ENCODE results near the gene RPS6KL1. TPM values are rescaled to one million over a fixed set of nuclear protein-coding genes. Genes with fewer than 3 reads are reported as not detected.

Gene RPS6KL1
- total RNA-seq, 1 donor from 2014 or later: 12.1 TPM

DNA sequence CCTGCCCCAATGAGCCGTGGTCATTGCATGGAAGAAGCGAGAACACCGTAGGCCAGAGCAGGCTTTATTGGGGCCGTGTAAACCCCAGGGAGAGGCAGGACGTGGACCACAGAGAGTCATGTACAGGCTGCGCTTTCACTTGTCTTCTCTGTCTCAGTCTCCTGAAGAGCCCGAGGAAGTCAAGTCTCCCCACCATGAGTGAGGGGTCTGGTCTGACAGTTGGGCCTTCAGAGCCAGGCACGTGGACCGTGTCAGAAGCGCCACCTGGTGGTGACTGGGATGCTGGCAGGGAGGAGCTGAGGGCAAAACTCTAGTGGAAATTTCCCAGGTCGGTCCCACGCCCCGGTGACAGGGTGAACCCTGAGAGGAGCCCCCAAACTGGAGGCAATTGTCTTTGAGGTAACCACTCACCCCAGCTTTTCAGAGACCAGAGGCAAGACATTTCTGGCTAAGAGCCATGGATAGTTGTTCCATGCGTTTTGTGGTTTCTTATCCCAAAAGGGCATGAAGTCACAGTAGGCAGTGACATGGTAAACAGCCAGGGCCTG, 17.4 kb downstream of the RPS6KL1 start:
- peak in 1 of 2 donors; percentile 85 for DNase-seq (ENCODE audit: low spot score in 2 of 2)
- H3K27ac ChIP-seq: peak overlapping the region in 1 of 2 donors; percentile 8
- H3K36me3 ChIP-seq: peaks cover 27 to 36% of the 10 kb centered on the region in 2 donors
- H3K4me3 ChIP-seq: no peak overlapping the region
- no peaks in the 10 kb centered on the region for H3K27me3 ChIP-seq
- TF ChIP-seq, protein P1, sequence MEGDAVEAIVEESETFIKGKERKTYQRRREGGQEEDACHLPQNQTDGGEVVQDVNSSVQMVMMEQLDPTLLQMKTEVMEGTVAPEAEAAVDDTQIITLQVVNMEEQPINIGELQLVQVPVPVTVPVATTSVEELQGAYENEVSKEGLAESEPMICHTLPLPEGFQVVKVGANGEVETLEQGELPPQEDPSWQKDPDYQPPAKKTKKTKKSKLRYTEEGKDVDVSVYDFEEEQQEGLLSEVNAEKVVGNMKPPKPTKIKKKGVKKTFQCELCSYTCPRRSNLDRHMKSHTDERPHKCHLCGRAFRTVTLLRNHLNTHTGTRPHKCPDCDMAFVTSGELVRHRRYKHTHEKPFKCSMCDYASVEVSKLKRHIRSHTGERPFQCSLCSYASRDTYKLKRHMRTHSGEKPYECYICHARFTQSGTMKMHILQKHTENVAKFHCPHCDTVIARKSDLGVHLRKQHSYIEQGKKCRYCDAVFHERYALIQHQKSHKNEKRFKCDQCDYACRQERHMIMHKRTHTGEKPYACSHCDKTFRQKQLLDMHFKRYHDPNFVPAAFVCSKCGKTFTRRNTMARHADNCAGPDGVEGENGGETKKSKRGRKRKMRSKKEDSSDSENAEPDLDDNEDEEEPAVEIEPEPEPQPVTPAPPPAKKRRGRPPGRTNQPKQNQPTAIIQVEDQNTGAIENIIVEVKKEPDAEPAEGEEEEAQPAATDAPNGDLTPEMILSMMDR (IDR thresholded peaks at IDR 0.05): peak; percentile 91 to 96 (median 95)
- no peaks in the 10 kb centered on the region for H3K9me3 ChIP-seq
- no peaks in the 10 kb centered on the region for H3K4me1 ChIP-seq
- intact Hi-C loops (cut with DNase I): loop anchor here (1.0 kb wide), 1 partner anchor 44 kb away; no protein-coding TSS in a partner anchor

DNA sequence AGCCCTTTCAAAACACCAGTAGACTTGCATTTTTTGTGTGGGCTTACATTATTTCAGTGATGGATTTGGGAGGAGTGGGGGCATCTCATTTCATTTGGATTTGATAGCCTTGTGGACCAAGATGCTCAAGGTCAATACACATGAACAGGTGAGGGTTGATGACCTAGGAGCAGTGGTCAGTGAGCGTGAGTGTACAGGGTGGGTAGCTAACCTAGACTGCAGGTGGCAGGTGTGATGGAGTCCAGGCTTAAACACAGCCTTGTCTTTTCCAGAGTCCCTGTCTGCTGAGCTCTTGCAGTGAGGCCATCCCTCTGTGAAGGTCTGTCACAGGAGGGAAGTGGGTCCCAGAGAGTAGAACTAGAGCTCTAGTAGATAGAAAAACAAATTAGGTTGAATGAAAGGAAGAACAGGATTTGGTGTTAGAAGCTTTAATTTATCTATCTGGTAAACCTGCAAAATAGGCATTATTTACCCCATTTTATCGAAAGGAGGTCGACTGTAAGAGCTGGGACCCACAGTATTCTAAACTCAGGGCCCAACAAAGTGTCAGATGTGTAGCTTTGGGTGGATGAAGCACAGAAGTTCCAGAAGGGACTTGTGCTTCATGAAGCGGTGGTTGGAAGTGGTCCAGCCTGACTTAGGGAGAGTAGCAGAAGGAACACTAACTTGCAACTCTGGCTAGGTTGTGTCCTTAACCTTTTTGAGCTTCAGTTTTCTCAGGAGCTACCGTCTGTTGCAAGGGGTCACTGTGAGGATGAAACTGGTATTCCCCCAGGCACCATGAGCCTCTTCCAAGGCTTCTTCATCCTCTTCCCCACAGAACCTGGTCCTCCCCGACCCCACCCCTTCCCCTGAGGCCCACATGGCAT, 18.2 kb downstream of the RPS6KL1 start:
- H3K4me1 ChIP-seq: no peaks in the 10 kb centered on the region
- DNase-seq (ENCODE audit: low spot score in 2 of 2): no peak
- H3K27ac ChIP-seq: peak overlapping the region in 1 of 2 donors; percentile 8
- no peaks in the 10 kb centered on the region for H3K27me3 ChIP-seq
- no peaks in the 10 kb centered on the region for H3K9me3 ChIP-seq
- H3K4me3 ChIP-seq: no peak overlapping the region
- intact Hi-C loops (cut with DNase I): loop anchor here (1.0 kb wide), 1 partner anchor 44 kb away; no protein-coding TSS in a partner anchor
- H3K36me3 ChIP-seq: peaks cover 35 to 44% of the 10 kb centered on the region in 2 donors
- TF ChIP-seq, protein P1 (IDR thresholded peaks at IDR 0.05): no peak

DNA sequence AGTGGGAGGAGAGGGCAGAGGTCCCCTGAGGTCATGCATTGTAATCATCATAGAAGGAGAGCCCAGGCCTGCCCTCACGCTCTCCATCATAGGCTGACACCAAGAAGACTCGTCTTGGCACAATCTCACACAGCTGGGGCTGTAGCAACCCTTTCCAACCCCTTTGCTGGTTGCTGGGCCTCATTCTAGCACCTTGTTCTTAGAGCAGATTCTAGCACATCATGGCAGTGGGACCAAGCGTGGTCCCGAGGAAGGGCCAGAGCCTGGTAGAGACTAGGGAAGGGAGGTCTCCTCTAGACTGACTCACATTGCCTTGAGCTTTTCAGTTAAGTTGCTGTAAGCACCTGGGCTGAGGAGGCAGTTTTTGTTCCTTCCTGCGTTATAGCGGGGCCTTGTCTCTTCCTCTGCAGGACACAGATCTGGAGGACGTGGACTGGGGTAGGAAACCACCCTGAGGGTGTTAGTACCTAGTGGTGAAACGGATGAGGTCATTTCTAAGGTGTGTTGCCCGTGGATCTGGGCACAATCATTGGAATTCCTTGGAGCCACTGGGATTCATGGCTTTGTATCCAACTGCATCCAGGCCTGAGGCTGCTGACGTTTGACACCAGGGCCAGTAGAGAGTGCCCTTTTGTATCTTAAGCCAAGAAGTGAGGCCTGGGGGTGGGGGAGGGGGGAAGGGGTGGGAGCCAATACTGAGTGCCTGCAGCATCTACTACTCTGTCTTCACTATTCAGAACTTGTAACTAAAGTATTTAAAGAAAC, 19.9 kb downstream of the RPS6KL1 start:
- Histone ChIP-seq H3K4me3 (no peak overlapping the region), H3K4me1 (no peaks in the 10 kb centered on the region), H3K27ac (no peak overlapping the region), H3K9me3 (no peaks in the 10 kb centered on the region), H3K36me3 (peaks cover 53 to 62% of the 10 kb centered on the region in 2 donors), H3K27me3 (no peaks in the 10 kb centered on the region)
- DNase-seq (ENCODE audit: low spot score in 2 of 2): peak in 1 of 2 donors; percentile 38
- intact Hi-C loops (cut with DNase I): no loop called here
- TF ChIP-seq, protein P1 (IDR thresholded peaks at IDR 0.05): no peak

DNA sequence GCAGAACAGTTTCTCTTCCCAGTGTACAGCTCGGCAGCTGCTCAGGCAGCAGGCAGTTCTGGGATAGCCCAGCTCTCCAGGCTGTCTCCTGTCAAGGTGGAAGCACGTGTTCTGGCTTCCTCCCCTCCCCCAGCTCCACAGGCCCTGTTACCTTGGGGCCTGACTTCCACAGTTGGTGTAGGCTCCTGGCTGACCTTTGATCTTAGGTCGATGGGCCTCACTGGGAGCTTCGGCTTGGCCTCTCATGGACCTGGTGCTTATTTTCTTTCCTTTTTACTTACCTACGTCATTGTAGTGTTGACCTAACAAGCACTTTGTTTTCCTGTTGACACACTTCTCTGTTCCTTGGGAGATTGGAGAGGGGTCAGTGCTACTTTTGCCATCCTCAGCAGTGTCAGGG, 24.4 kb downstream of the RPS6KL1 start:
- Histone ChIP-seq H3K36me3 (peaks cover 91 to 100% of the 10 kb centered on the region in 2 donors), H3K27ac (no peak overlapping the region), H3K4me1 (no peaks in the 10 kb centered on the region), H3K27me3 (no peaks in the 10 kb centered on the region), H3K4me3 (no peak overlapping the region), H3K9me3 (no peaks in the 10 kb centered on the region)
- TF ChIP-seq, protein P1 (IDR thresholded peaks at IDR 0.05): no peak
- intact Hi-C loops (cut with DNase I): no loop called here
- no peak for DNase-seq (ENCODE audit: low spot score in 2 of 2)

DNA sequence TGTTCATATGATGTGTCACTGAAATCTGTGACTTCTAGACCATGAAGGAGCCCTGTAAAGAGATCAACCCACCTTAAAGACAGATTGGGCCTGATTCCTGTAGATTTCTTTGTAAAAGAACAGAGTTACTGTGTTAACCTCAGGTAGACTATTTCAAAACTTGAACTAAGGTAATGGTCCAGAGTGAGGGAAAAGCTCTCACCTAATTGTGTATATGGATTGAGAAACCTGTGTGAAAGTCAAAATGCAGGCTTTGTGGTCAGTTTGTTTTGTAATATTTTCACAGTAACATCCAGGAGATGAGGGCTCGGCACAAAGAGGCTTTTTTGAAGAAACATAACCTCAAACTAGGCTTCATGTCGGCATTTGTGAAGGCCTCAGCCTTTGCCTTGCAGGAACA, 25.0 kb downstream of the RPS6KL1 start:
- no peaks in the 10 kb centered on the region for H3K9me3 ChIP-seq
- no peak overlapping the region for H3K4me3 ChIP-seq
- no peaks in the 10 kb centered on the region for H3K4me1 ChIP-seq
- H3K36me3 ChIP-seq: peaks cover 93 to 100% of the 10 kb centered on the region in 2 donors
- TF ChIP-seq, protein P1 (IDR thresholded peaks at IDR 0.05): no peak
- intact Hi-C loops (cut with DNase I): no loop called here
- DNase-seq (ENCODE audit: low spot score in 2 of 2): no peak
- no peak overlapping the region for H3K27ac ChIP-seq
- no peaks in the 10 kb centered on the region for H3K27me3 ChIP-seq

Measured in ascending aorta (tissue), 2 donors.